ENCODE data around the gene NOB1. TPM values are rescaled to one million over a fixed set of nuclear protein-coding genes. Genes with fewer than 3 reads are reported as not detected.
"Not testable (repeated sequence)": the region's sequence is repeated elsewhere in the genome, so short reads cannot be mapped to it uniquely, and the experiment has no call there.

NOB1 gene
- 10 to 100 TPM; 92.4 to 95.2 TPM for total RNA-seq

DNA sequence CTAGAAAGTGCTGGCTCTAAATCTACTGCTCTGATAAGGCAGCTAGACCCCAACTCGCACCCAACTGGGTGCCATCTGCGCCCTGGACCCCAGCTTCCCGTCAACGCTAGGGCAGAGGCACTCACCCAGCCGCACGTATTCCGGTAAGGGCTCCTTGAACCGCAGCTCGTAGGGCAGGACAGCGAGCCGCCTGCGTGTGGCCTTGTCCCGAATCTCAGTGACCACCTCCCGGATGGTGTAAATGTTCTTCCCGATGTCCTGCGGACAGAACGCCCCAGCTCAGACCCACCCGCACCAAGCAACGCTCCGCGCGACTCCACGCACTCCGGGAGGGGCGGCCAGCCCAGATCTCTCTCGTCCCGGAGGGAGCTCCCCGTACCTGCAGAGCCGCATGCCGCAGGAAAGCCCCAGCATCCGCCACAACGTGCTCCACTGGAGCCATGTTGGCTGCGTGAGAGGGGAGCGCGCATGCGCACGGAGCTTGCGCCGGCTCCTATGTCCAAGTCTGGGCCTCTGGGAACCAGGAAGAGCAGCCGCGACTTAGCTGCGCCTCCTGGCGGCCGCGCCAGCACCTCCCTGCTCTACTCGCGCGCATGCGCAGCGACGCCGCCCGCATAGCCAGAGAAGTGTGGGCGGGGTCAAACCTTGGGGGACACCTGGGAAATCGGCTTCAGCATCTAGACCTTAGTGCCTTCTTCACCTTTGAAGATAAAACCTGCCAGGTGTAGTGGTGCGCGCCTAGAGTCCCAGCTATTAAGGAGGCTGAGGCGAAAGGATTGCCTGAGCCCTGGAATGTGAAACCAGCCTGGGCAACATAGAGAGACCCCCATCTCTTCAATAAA, at the start of gene NOB1:
Gene NOB1 (minus strand): TSS at position 458 of the 842 bp plus-strand sequence. CDS start 16 bp downstream, at position 442.
- Mint-ChIP-seq H3K27ac (peak within 1 kb of the TSS; percentile 98), H3K4me3 (peak within 1 kb of the TSS; percentile 100), H3K36me3 (peaks cover 29% of the 10 kb centered on the region), H3K9me3 (no peaks in the 10 kb centered on the region), H3K27me3 (no peaks in the 10 kb centered on the region), H3K4me1 (ENCODE audit: low read depth) (peaks cover 23% of the 10 kb centered on the region)
- peak; percentile 98 for DNase-seq
- ChIA-PET POLR2A (interaction anchor here (0.6 to 3.7 kb wide), 10 partner anchors 8 to 592 kb away, joined by 3 to 24 read pairs (median 4); partner anchors contain the start of genes DDX19A, NQO1 and WWP2), CTCF (interaction anchor here (0.7 to 4.3 kb wide), 31 partner anchors 9 to 424 kb away, joined by 3 to 64 read pairs (median 5); partner anchors contain the start of genes NIP7, NQO1 and PDF)
- intact Hi-C loops (cut with micrococcal nuclease): loop anchor here (1.0 to 2.0 kb wide), 5 partner anchors 8 to 358 kb away; partner anchors contain the start of genes NFAT5, NQO1 and WWP2

GRCh38 chr16:69804297-69804696, 49.6 kb upstream of the NOB1 start:
- no peak overlapping the region for H3K4me3 Mint-ChIP-seq
- ChIA-PET CTCF (interaction anchor here (1.2 kb wide), 1 partner anchor 126 kb away, joined by 3 read pairs; no protein-coding TSS in a partner anchor), POLR2A (no interaction called here)
- no peaks in the 10 kb centered on the region for H3K9me3 Mint-ChIP-seq
- H3K27ac Mint-ChIP-seq: no peak overlapping the region
- no peaks in the 10 kb centered on the region for H3K4me1 Mint-ChIP-seq (ENCODE audit: low read depth)
- no peak for DNase-seq
- intact Hi-C loops (cut with micrococcal nuclease): no loop called here
- H3K36me3 Mint-ChIP-seq: peaks cover 16% of the 10 kb centered on the region
- no peaks in the 10 kb centered on the region for H3K27me3 Mint-ChIP-seq

- DNase-seq: no peak
- ChIA-PET CTCF (interaction anchor here (0.6 to 1.2 kb wide), 2 partner anchors 131 kb away, joined by 3 read pairs; no protein-coding TSS in a partner anchor), POLR2A (no interaction called here)
- H3K4me1 Mint-ChIP-seq (ENCODE audit: low read depth): no peaks in the 10 kb centered on the region
- intact Hi-C loops (cut with micrococcal nuclease): no loop called here
- H3K4me3 Mint-ChIP-seq: no peak overlapping the region
- H3K36me3 Mint-ChIP-seq: peaks cover 15% of the 10 kb centered on the region
- H3K9me3 Mint-ChIP-seq: no peaks in the 10 kb centered on the region
- no peak overlapping the region for H3K27ac Mint-ChIP-seq
- H3K27me3 Mint-ChIP-seq: no peaks in the 10 kb centered on the region
Observed at GRCh38 chr16:69799611-69800031, 44.9 kb upstream of the NOB1 start.

- CTCF ChIA-PET: interaction anchor here (1.2 to 5.4 kb wide), 3 partner anchors 8 to 132 kb away, joined by 3 to 41 read pairs (median 20); no protein-coding TSS in a partner anchor
- H3K4me1 Mint-ChIP-seq (ENCODE audit: low read depth): no peaks in the 10 kb centered on the region
- H3K36me3 Mint-ChIP-seq: peaks cover 15% of the 10 kb centered on the region
Observed at GRCh38 chr16:69798466-69798865, 43.7 kb upstream of the NOB1 start.

GRCh38 chr16:69796285-69797118, 41.8 kb upstream of the NOB1 start:
- Mint-ChIP-seq H3K9me3 (no peaks in the 10 kb centered on the region), H3K4me3 (no peak overlapping the region), H3K27me3 (no peaks in the 10 kb centered on the region), H3K4me1 (ENCODE audit: low read depth) (no peaks in the 10 kb centered on the region), H3K36me3 (peaks cover 11% of the 10 kb centered on the region), H3K27ac (no peak overlapping the region)
- DNase-seq: peak; percentile 25
- ChIA-PET CTCF (interaction anchor here (0.9 to 5.4 kb wide), 10 partner anchors 9 to 266 kb away, joined by 3 to 41 read pairs (median 4); partner anchors contain the start of gene WWP2), POLR2A (no interaction called here)
- intact Hi-C loops (cut with micrococcal nuclease): loop anchor here (1.0 to 2.0 kb wide), 2 partner anchors 62 to 134 kb away; no protein-coding TSS in a partner anchor

More at GRCh38 chr16:69798466-69798865, 43.7 kb upstream of the NOB1 start:
- intact Hi-C loops (cut with micrococcal nuclease): no loop called here
- H3K4me3 Mint-ChIP-seq: no peak overlapping the region
- H3K27ac Mint-ChIP-seq: no peak overlapping the region
- H3K9me3 Mint-ChIP-seq: no peaks in the 10 kb centered on the region
- POLR2A ChIA-PET: no interaction called here
- DNase-seq: no peak
- H3K27me3 Mint-ChIP-seq: no peaks in the 10 kb centered on the region

DNA sequence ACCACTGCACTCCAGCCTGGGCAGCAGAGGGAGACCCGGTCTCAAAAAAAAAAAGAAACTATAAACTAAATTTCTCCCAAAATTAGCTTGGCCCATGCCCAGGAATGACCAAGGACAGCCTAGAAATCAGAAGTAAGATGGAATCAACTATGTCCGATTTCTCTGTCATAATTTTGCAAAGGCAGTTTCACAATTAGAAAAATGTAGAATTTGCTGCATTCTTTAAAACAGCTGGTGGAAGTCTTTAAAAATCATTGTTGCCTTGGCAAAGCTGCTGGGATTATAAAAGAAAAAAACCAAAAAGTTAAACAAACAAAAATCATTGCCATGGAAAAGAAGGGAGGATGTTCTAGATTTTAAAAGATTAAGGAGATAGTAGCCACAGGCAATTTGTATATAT, 39.8 kb upstream of the NOB1 start:
- Mint-ChIP-seq H3K4me1 (ENCODE audit: low read depth) (no peaks in the 10 kb centered on the region), H3K27ac (no peak overlapping the region), H3K36me3 (peaks cover 8% of the 10 kb centered on the region), H3K4me3 (no peak overlapping the region), H3K9me3 (no peaks in the 10 kb centered on the region), H3K27me3 (no peaks in the 10 kb centered on the region)
- no peak for DNase-seq
- ChIA-PET POLR2A (no interaction called here), CTCF (interaction anchor here (0.6 to 5.4 kb wide), 4 partner anchors 22 to 1465 kb away, joined by 3 to 41 read pairs (median 5); no protein-coding TSS in a partner anchor)
- intact Hi-C loops (cut with micrococcal nuclease): no loop called here

- Mint-ChIP-seq H3K27me3 (no peaks in the 10 kb centered on the region), H3K36me3 (peaks cover 2% of the 10 kb centered on the region), H3K27ac (no peak overlapping the region), H3K9me3 (no peaks in the 10 kb centered on the region), H3K4me3 (no peak overlapping the region), H3K4me1 (ENCODE audit: low read depth) (no peaks in the 10 kb centered on the region)
- CTCF ChIA-PET: interaction anchor here (5.4 kb wide), 1 partner anchor 135 kb away, joined by 41 read pairs; no protein-coding TSS in a partner anchor
- POLR2A ChIA-PET: no interaction called here
- DNase-seq: no peak
- intact Hi-C loops (cut with micrococcal nuclease): no loop called here
Observed at GRCh38 chr16:69793526-69793925, 38.8 kb upstream of the NOB1 start.

- intact Hi-C loops (cut with micrococcal nuclease); POLR2A ChIA-PET; H3K4me1 Mint-ChIP-seq (ENCODE audit: low read depth); H3K27ac Mint-ChIP-seq; H3K9me3 Mint-ChIP-seq; H3K27me3 Mint-ChIP-seq; DNase-seq; H3K36me3 Mint-ChIP-seq; H3K4me3 Mint-ChIP-seq: not testable (repeated sequence)
- CTCF ChIA-PET: interaction anchor here (0.6 to 1.2 kb wide), 2 partner anchors 139 to 540 kb away, joined by 3 to 6 read pairs; no protein-coding TSS in a partner anchor
Observed at GRCh38 chr16:69791391-69791847, 36.7 kb upstream of the NOB1 start.

GRCh38 chr16:69787883-69788282, 33.2 kb upstream of the NOB1 start:
- no peak overlapping the region for H3K4me3 Mint-ChIP-seq
- no peak for DNase-seq
- CTCF ChIA-PET: no interaction called here
- H3K27ac Mint-ChIP-seq: no peak overlapping the region
- POLR2A ChIA-PET: no interaction called here
- peaks cover 10% of the 10 kb centered on the region for H3K36me3 Mint-ChIP-seq
- no peaks in the 10 kb centered on the region for H3K4me1 Mint-ChIP-seq (ENCODE audit: low read depth)
- no peaks in the 10 kb centered on the region for H3K27me3 Mint-ChIP-seq
- no peaks in the 10 kb centered on the region for H3K9me3 Mint-ChIP-seq
- intact Hi-C loops (cut with micrococcal nuclease): no loop called here

DNA sequence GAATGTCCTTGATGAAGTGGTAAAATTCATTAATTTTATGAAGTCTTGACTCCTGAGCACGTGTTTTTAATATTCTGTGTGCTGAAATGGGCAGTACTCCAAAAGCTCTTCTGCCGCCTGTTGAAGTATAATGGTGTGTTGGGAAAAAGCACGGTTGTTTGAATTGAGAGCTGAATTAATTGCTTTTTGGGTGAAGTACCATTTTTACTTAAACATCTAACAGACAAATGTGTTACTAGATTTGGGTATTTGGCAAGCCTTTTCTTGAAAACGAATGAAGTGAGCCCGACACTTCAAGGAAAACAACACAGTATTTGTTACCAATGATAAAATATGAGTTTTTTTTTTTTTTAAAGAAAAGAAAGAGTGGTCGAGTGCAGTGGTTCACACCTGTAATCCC, 29.9 kb upstream of the NOB1 start:
- DNase-seq: no peak
- no peak overlapping the region for H3K4me3 Mint-ChIP-seq
- no peaks in the 10 kb centered on the region for H3K27me3 Mint-ChIP-seq
- intact Hi-C loops (cut with micrococcal nuclease): no loop called here
- no peaks in the 10 kb centered on the region for H3K4me1 Mint-ChIP-seq (ENCODE audit: low read depth)
- CTCF ChIA-PET: no interaction called here
- no peak overlapping the region for H3K27ac Mint-ChIP-seq
- peaks cover 10% of the 10 kb centered on the region for H3K36me3 Mint-ChIP-seq
- no peaks in the 10 kb centered on the region for H3K9me3 Mint-ChIP-seq
- POLR2A ChIA-PET: interaction anchor here (0.6 kb wide), 1 partner anchor 509 kb away, joined by 3 read pairs; no protein-coding TSS in a partner anchor

DNA sequence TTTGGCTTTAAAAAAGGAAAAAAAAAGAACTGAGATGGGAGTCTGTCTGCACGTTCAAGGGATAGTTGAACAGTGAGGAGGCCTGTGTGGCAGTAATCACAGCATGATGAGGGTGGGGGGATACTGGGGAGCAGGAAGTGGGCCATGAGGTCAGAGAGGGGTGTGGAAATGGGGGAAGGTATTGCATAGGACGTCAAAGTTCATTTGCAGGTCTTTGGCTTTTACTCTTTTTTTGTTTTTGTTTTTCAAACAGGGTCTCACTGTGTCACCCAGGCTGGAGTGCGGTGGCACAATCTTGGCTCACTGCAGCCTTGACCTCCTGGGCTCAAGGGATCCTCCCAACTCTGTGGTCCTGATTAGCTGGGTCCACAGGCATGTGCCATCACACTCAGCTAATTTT, 26.4 kb upstream of the NOB1 start:
- ChIA-PET POLR2A (no interaction called here), CTCF (no interaction called here)
- Mint-ChIP-seq H3K4me1 (ENCODE audit: low read depth) (no peaks in the 10 kb centered on the region), H3K27ac (no peak overlapping the region), H3K36me3 (peaks cover 9% of the 10 kb centered on the region), H3K4me3 (no peak overlapping the region), H3K9me3 (peaks cover 1% of the 10 kb centered on the region), H3K27me3 (no peaks in the 10 kb centered on the region)
- DNase-seq: no peak
- intact Hi-C loops (cut with micrococcal nuclease): no loop called here

DNA sequence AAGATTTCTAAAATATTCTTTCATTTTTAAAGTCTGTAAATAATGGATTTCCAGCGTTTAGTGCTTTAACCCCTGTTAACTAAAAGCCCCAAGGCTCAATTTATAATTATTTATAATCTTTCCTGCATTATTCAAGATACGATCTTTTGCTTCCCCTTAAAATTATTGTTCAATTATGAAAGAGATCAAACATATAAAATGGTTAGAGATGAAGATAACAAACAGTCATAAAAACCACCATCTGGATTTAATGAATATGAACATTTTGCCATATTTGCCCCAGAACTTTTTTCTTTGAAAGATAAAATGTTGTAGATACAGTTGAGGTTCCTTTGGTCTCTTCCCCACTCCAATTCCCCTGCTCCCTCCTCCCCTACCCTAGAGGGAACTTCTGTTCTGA, 25.0 kb upstream of the NOB1 start:
- intact Hi-C loops (cut with micrococcal nuclease): no loop called here
- CTCF ChIA-PET: no interaction called here
- Mint-ChIP-seq H3K27me3 (no peaks in the 10 kb centered on the region), H3K27ac (no peak overlapping the region), H3K4me3 (no peak overlapping the region), H3K4me1 (ENCODE audit: low read depth) (no peaks in the 10 kb centered on the region), H3K9me3 (peaks cover 15% of the 10 kb centered on the region), H3K36me3 (peaks cover 16% of the 10 kb centered on the region)
- POLR2A ChIA-PET: no interaction called here
- no peak for DNase-seq

Measured in activated CD4-positive, alpha-beta memory T cell treated with anti-CD3 and anti-CD28 coated beads for 36 hours (primary cell).